Measurements from ENCODE around the gene GBA2. TPM values are rescaled to one million over a fixed set of nuclear protein-coding genes. Genes with fewer than 3 reads are reported as not detected.

Gene GBA2
- total and polyA plus RNA-seq, 9 donors, result 27.8 to 73.2 (median 44.5) TPM

DNA sequence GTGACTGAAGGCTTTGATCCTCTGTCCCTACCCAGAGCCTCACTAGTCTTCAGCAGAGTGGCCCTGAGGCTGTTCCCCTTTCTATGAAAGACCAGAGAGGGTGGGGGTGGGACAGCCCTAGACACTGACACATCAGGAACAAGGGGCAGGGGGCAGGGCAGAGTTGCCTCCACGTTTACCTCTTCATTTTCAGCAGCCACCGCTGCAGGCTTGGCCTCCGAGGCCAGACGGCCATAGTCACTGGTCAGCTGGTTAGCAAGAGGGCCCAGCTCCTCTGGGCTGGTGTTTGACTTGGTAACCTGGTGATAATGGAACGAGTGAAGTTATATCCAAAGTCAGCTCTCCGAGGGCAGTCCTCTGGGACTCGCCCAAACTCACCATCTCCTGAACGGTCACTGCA lies 43.7 kb downstream of the GBA2 start:
- Histone ChIP-seq H3K36me3 (no peaks in the 10 kb centered on the region), H3K9me3 (no peaks in the 10 kb centered on the region), H3K27me3 (no peaks in the 10 kb centered on the region), H3K27ac (no peak overlapping the region), H3K4me3 (no peak overlapping the region), H3K4me1 (ENCODE audit: insufficient read depth) (no peaks in the 10 kb centered on the region)
- TF ChIP-seq EP300 (IDR thresholded peaks at IDR 0.05) (no peak), POLR2A (IDR thresholded peaks at IDR 0.05) (no peak)
- TF ChIP-seq, protein P1, sequence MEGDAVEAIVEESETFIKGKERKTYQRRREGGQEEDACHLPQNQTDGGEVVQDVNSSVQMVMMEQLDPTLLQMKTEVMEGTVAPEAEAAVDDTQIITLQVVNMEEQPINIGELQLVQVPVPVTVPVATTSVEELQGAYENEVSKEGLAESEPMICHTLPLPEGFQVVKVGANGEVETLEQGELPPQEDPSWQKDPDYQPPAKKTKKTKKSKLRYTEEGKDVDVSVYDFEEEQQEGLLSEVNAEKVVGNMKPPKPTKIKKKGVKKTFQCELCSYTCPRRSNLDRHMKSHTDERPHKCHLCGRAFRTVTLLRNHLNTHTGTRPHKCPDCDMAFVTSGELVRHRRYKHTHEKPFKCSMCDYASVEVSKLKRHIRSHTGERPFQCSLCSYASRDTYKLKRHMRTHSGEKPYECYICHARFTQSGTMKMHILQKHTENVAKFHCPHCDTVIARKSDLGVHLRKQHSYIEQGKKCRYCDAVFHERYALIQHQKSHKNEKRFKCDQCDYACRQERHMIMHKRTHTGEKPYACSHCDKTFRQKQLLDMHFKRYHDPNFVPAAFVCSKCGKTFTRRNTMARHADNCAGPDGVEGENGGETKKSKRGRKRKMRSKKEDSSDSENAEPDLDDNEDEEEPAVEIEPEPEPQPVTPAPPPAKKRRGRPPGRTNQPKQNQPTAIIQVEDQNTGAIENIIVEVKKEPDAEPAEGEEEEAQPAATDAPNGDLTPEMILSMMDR (IDR thresholded peaks at IDR 0.05), result no peak
- intact Hi-C loops (cut with DNase I), result no loop called here
- 73 to 89% (median 82%) methylated on average over 8 of the region's 8 CpGs for WGBS, 3 donors
- no peak for DNase-seq

DNA sequence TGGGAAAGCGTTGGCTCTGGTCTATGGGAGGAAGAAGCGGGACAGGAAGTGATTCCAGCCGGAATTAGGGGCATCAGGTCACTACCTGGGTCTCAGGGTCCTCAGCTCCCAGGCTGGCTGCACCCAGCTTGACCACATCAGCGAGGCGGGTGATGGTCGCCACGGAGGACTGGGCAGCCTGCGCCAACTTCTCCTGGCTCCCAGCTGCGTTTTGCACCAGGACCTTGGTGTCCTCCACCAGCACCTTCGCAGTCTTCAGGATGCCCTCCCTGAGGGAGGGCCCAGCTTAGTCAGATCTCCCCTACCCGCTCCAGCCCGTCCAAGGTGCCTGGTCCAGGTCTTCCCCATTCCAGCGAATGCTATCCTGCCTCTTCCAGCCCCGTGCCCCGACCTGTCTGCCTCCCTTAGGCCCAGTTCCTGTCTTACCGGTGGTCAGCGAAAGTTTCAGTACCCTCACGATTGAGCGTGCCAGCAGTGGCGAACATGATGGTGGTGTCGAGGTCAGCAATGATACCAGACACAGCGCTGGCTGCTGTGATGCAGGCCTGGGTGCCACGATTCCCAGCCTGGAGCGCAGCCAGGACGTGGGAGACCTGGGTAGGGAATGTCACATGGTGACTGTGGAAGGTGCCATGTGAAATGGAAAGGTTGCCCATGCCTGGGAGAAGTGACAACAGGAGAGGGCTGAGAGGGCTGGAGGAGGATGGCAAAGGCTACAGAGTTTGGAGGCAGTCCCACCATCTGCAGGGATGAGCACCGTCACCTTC lies 44.9 kb downstream of the GBA2 start:
- no peak for TF ChIP-seq POLR2A (IDR thresholded peaks at IDR 0.05)
- TF ChIP-seq, protein P1 (IDR thresholded peaks at IDR 0.05), result no peak
- TF ChIP-seq EP300 (IDR thresholded peaks at IDR 0.05), result no peak
- intact Hi-C loops (cut with DNase I), result no loop called here
- WGBS, 3 donors, result 88 to 92% (median 89%) methylated on average over 26 of the region's 26 CpGs

DNA sequence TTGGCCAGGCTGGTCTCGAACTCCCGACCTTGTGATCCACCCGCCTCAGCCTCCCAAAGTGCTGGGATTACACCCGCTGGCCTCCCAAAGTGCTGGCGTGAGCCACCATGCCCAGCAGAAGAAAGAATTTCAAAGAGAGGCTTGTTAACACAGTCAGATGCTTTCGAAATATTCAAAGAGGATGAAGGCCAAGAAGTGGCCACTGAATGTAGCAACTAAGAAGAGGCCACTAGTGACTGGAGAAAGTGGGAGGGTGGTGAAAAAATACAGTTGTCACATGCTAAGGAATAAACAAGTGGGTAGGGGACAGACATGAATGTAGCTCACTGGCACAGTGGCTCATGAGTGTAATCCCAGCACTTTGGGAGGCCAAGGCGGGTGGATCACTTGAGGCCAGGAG lies 46.3 kb downstream of the GBA2 start:
- H3K9me3 ChIP-seq, result no peaks in the 10 kb centered on the region
- WGBS, 3 donors, result 94 to 96% (median 95%) methylated on average over 7 of the region's 7 CpGs
- H3K27me3 ChIP-seq, result no peaks in the 10 kb centered on the region
- no peak overlapping the region for H3K27ac ChIP-seq
- no peak for DNase-seq
- no peak overlapping the region for H3K4me3 ChIP-seq
- intact Hi-C loops (cut with DNase I), result no loop called here
- H3K4me1 ChIP-seq (ENCODE audit: insufficient read depth), result no peaks in the 10 kb centered on the region
- H3K36me3 ChIP-seq, result no peaks in the 10 kb centered on the region
- no peak for TF ChIP-seq EP300 (IDR thresholded peaks at IDR 0.05)
- TF ChIP-seq, protein P1 (IDR thresholded peaks at IDR 0.05), result no peak
- TF ChIP-seq POLR2A (IDR thresholded peaks at IDR 0.05), result no peak

More for the DNA sequence above, 44.9 kb downstream of the GBA2 start:
- DNase-seq, result peak in 1 of 5 donors; percentile 33
- Histone ChIP-seq H3K27me3 (no peaks in the 10 kb centered on the region), H3K4me3 (no peak overlapping the region), H3K9me3 (no peaks in the 10 kb centered on the region), H3K4me1 (ENCODE audit: insufficient read depth) (no peaks in the 10 kb centered on the region), H3K36me3 (no peaks in the 10 kb centered on the region), H3K27ac (no peak overlapping the region)

DNA sequence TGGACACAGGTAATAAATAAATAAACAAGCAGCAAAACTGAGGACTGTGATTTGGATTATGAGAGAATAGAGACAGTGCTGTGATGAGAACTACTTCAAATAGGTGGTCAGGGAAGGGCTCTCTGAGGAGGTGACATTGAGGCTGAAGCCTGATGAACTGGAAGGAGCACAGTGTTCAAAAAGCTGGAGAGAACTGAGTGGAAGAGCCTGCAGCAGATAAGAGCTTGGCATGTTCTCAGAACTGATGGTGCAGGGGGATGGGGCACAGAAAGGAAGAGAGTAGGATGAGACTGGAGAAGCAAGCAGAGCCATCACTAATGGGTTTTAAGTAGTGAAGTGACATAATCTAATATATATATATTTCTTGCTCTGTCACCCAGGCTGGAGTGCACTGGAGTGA lies 48.1 kb downstream of the GBA2 start:
- DNase-seq, result no peak
- intact Hi-C loops (cut with DNase I), result no loop called here
- no peak for TF ChIP-seq POLR2A (IDR thresholded peaks at IDR 0.05)
- TF ChIP-seq EP300 (IDR thresholded peaks at IDR 0.05), result no peak
- TF ChIP-seq, protein P1 (IDR thresholded peaks at IDR 0.05), result no peak

More for the DNA sequence above, 48.1 kb downstream of the GBA2 start:
- H3K36me3 ChIP-seq, result no peaks in the 10 kb centered on the region
- H3K4me3 ChIP-seq, result no peak overlapping the region
- H3K27ac ChIP-seq, result no peak overlapping the region
- H3K27me3 ChIP-seq, result no peaks in the 10 kb centered on the region
- H3K4me1 ChIP-seq (ENCODE audit: insufficient read depth), result no peaks in the 10 kb centered on the region
- no peaks in the 10 kb centered on the region for H3K9me3 ChIP-seq
